ENCODE results near the gene HYDIN.

Gene HYDIN

GRCh38 chr16:71242036-71242435 lies 11.5 kb upstream of the HYDIN start:
- Histone ChIP-seq H3K4me2 (ENCODE audit: low read length) (no peak overlapping the region), H3K27me3 (ENCODE audit: control insufficient read depth, insufficient read depth, low read length) (no peaks in the 10 kb centered on the region), H3K9me3 (ENCODE audit: control insufficient read depth, low read length) (no peaks in the 10 kb centered on the region), H3K4me3 (ENCODE audit: low read depth, low read length) (no peak overlapping the region), H3K79me2 (no peaks in the 10 kb centered on the region), H3K36me3 (ENCODE audit: control insufficient read depth, insufficient read depth, low read length) (no peaks in the 10 kb centered on the region), H3K27ac (no peak overlapping the region), H2AFZ (no peak overlapping the region), H3K4me1 (no peaks in the 10 kb centered on the region), H3K9ac (no peak overlapping the region)
- no peak for TF ChIP-seq CTCF (IDR thresholded peaks at IDR 0.05)

GRCh38 chr16:71229344-71229743 lies 1.2 kb downstream of the HYDIN start:
- Histone ChIP-seq H3K4me1 (peaks cover 3% of the 10 kb centered on the region), H3K4me3 (ENCODE audit: low read depth, low read length) (no peak overlapping the region), H3K4me2 (ENCODE audit: low read length) (no peak overlapping the region), H2AFZ (no peak overlapping the region), H3K27ac (no peak overlapping the region), H3K9ac (no peak overlapping the region), H3K27me3 (ENCODE audit: control insufficient read depth, insufficient read depth, low read length) (no peaks in the 10 kb centered on the region), H3K79me2 (peaks cover 6% of the 10 kb centered on the region), H3K36me3 (ENCODE audit: control insufficient read depth, insufficient read depth, low read length) (no peaks in the 10 kb centered on the region), H3K9me3 (ENCODE audit: control insufficient read depth, low read length) (no peaks in the 10 kb centered on the region)
- no peak for TF ChIP-seq CTCF (IDR thresholded peaks at IDR 0.05)

GRCh38 chr16:71226229-71227141 lies 4.0 kb downstream of the HYDIN start:
- H3K4me3 ChIP-seq (ENCODE audit: low read depth, low read length) = no peak overlapping the region
- H3K79me2 ChIP-seq = peaks cover 6% of the 10 kb centered on the region
- H3K36me3 ChIP-seq (ENCODE audit: control insufficient read depth, insufficient read depth, low read length) = no peaks in the 10 kb centered on the region
- H3K27me3 ChIP-seq (ENCODE audit: control insufficient read depth, insufficient read depth, low read length) = no peaks in the 10 kb centered on the region
- no peak overlapping the region for H3K4me2 ChIP-seq (ENCODE audit: low read length)
- peaks cover 3% of the 10 kb centered on the region for H3K4me1 ChIP-seq
- H3K9ac ChIP-seq = no peak overlapping the region
- H3K9me3 ChIP-seq (ENCODE audit: control insufficient read depth, low read length) = no peaks in the 10 kb centered on the region
- no peak overlapping the region for H2AFZ ChIP-seq
- TF ChIP-seq CTCF (IDR thresholded peaks at IDR 0.05) = no peak
- no peak overlapping the region for H3K27ac ChIP-seq

GRCh38 chr16:71225145-71225544 lies 5.4 kb downstream of the HYDIN start:
- Histone ChIP-seq H2AFZ (no peak overlapping the region), H3K27me3 (ENCODE audit: control insufficient read depth, insufficient read depth, low read length) (no peaks in the 10 kb centered on the region), H3K9me3 (ENCODE audit: control insufficient read depth, low read length) (no peaks in the 10 kb centered on the region), H3K4me2 (ENCODE audit: low read length) (no peak overlapping the region), H3K4me3 (ENCODE audit: low read depth, low read length) (no peak overlapping the region), H3K79me2 (no peaks in the 10 kb centered on the region), H3K4me1 (no peaks in the 10 kb centered on the region), H3K36me3 (ENCODE audit: control insufficient read depth, insufficient read depth, low read length) (no peaks in the 10 kb centered on the region), H3K27ac (no peak overlapping the region), H3K9ac (no peak overlapping the region)
- no peak for TF ChIP-seq CTCF (IDR thresholded peaks at IDR 0.05)

All from parathyroid adenoma (tissue), 2 donors.